SK-N-SH (cell line): ENCODE measurements around the gene AK5. TPM values are rescaled to one million over a fixed set of nuclear protein-coding genes. Genes with fewer than 3 reads are reported as not detected.

Experiments
- CTCF ChIA-PET: fragments of 300-600, 350-600 bp; formaldehyde crosslinking; extraction: SDS; loops from one replicate; lab custom pipeline; 2021; lab: Yijun Ruan, JAX
- POLR2A ChIA-PET: fragments of 350-600 bp; sonication (Branson Sonifier 250); formaldehyde crosslinking; extraction: SDS; loops from one replicate; lab custom pipeline; 2020; ENCODE audit warnings: antibody characterized with exemption, inconsistent platforms; lab: Yijun Ruan, JAX
- DNase-seq: peaks from one replicate; pipeline ENCODE4 v3.0.0; 2012
- H2AFZ ChIP-seq: fragments of 200-600 bp; sonication (generic); 2 replicates; pipeline ENCODE4 v1.8.1; 2016; ENCODE audit warnings: antibody characterized with exemption, mild to moderate bottlenecking, low read depth
- H3F3A ChIP-seq: fragments of 200-600 bp; sonication (generic); replicated peaks from 2 replicates; pipeline ENCODE3; 2016; ENCODE audit warnings: antibody characterized with exemption, mild to moderate bottlenecking; ENCODE audit not compliant: insufficient read depth
- H3K27ac ChIP-seq, 2 experiments: fragments of 200-500 bp in 1 of 2; fragments of 200-600 bp in 1 of 2; sonication (Bioruptor generic) in 1 of 2; sonication (generic), shearing (Covaris generic) in 1 of 2; 2 replicates each; pipeline versions ENCODE4 v1.5.1 to v1.6.1; 2014 to 2016; ENCODE audit warnings: low read depth in 2 of 2, inconsistent platforms in 1 of 2, low read length in 1 of 2, mild to moderate bottlenecking in 1 of 2, mixed read lengths in 1 of 2
- H3K27me3 ChIP-seq: fragments of 200-600 bp; sonication (generic), shearing (Covaris generic); 2 replicates; pipeline ENCODE4 v1.6.1; 2016; ENCODE audit warnings: mixed run types; ENCODE audit not compliant: insufficient read depth
- H3K36me3 ChIP-seq, 2 experiments: fragments of 200-500 bp in 1 of 2; fragments of 200-600 bp in 1 of 2; sonication (Bioruptor generic) in 1 of 2; sonication (generic) in 1 of 2; replicated peaks in 1 of 2; 2 replicates each; pipeline versions ENCODE3 to v1.5.1; 2014 to 2016; ENCODE audit warnings: low read length in 1 of 2, mild to moderate bottlenecking in 1 of 2; ENCODE audit not compliant: insufficient read depth in 2 of 2, control insufficient read depth in 1 of 2
- H3K4me1 ChIP-seq, 2 experiments: fragments of 200-500 bp in 1 of 2; fragments of 200-600 bp in 1 of 2; sonication (Bioruptor generic) in 1 of 2; sonication (generic), shearing (Covaris generic) in 1 of 2; 2 replicates each; pipeline versions ENCODE4 v1.5.1 to v1.6.1; 2014 to 2016; ENCODE audit warnings: low read depth in 1 of 2, low read length in 1 of 2, mixed run types in 1 of 2; ENCODE audit not compliant: insufficient read depth in 2 of 2, control insufficient read depth in 1 of 2
- H3K4me2 ChIP-seq: fragments of 200-600 bp; sonication (generic), shearing (Covaris generic); 2 replicates; pipeline ENCODE4 v1.6.1; 2017; ENCODE audit warnings: mixed run types
- H3K4me3 ChIP-seq, 2 experiments: fragments of 200-500 bp in 1 of 2; fragments of 200-600 bp in 1 of 2; sonication (Bioruptor generic) in 1 of 2; sonication (generic), shearing (Covaris generic) in 1 of 2; 2 replicates each; pipeline versions ENCODE4 v1.5.1 to v1.8.1; 2014 to 2016; ENCODE audit warnings: low read depth in 2 of 2, inconsistent platforms in 1 of 2, low read length in 1 of 2, mild to moderate bottlenecking in 1 of 2, mixed read lengths in 1 of 2, moderate library complexity in 1 of 2
- H3K79me2 ChIP-seq: fragments of 200-600 bp; sonication (generic); 2 replicates; pipeline ENCODE4 v1.8.1; 2017; ENCODE audit warnings: mild to moderate bottlenecking; ENCODE audit not compliant: insufficient read depth
- H3K9ac ChIP-seq: fragments of 200-600 bp; sonication (generic); 2 replicates; pipeline ENCODE4 v1.6.1; 2017; ENCODE audit warnings: mixed run types
- H3K9me2 ChIP-seq: fragments of 200-600 bp; sonication (generic); 2 replicates; pipeline ENCODE4 v1.6.1; 2017; ENCODE audit warnings: mixed run types
- H3K9me3 ChIP-seq: fragments of 200-600 bp; sonication (generic); 2 replicates; pipeline ENCODE4 v1.6.1; 2017; ENCODE audit warnings: mixed run types, mild to moderate bottlenecking, moderate library complexity
- H4K20me1 ChIP-seq: fragments of 200-600 bp; sonication (generic); 2 replicates; pipeline ENCODE4 v1.6.1; 2017; ENCODE audit warnings: mild to moderate bottlenecking, mixed run types; ENCODE audit not compliant: insufficient read depth
- EZH2phosphoT487 ChIP-seq: fragments of 200-600 bp; sonication (generic); IDR thresholded peaks from 2 replicates; pipeline ENCODE4 v1.6.1; 2017; ENCODE audit warnings: low read depth, mixed run types, mild to moderate bottlenecking, antibody characterized with exemption, moderate library complexity, borderline replicate concordance
- FOSL2 ChIP-seq: IDR thresholded peaks from 2 replicates; pipeline ENCODE4 v1.4.0; 2012; ENCODE audit warnings: low read depth, mild to moderate bottlenecking, moderate library complexity, borderline replicate concordance
- FOXM1 ChIP-seq: IDR thresholded peaks from 2 replicates; pipeline ENCODE4 v1.4.0; 2012; ENCODE audit warnings: low read depth, mild to moderate bottlenecking
- GABPA ChIP-seq: IDR thresholded peaks from 2 replicates; pipeline ENCODE4 v1.4.0; 2012; ENCODE audit warnings: low read depth, mild to moderate bottlenecking
- JUND ChIP-seq: IDR thresholded peaks from 2 replicates; pipeline ENCODE4 v1.4.0; 2012
- MAX ChIP-seq: IDR thresholded peaks from 2 replicates; pipeline ENCODE4 v1.4.0; 2012; ENCODE audit warnings: low read depth
- RAD21 ChIP-seq: IDR thresholded peaks from 2 replicates; pipeline ENCODE4 v1.6.1; 2012; ENCODE audit warnings: mild to moderate bottlenecking, low read length
- REST ChIP-seq: IDR thresholded peaks from 2 replicates; pipeline ENCODE4 v1.6.1; 2012; ENCODE audit warnings: mild to moderate bottlenecking, low read depth, low read length, moderate library complexity
- RFX5 ChIP-seq: IDR thresholded peaks from 2 replicates; pipeline ENCODE4 v1.6.1; 2012; ENCODE audit warnings: mild to moderate bottlenecking, improper control_type of control experiment, low read length
- SMC3 ChIP-seq: IDR thresholded peaks from 2 replicates; pipeline ENCODE4 v1.6.1; 2012; ENCODE audit warnings: low read depth, low read length, improper control_type of control experiment
- TAF1 ChIP-seq: IDR thresholded peaks from 2 replicates; pipeline ENCODE4 v1.6.1; 2012; ENCODE audit warnings: low read depth, mild to moderate bottlenecking, low read length, moderate library complexity, borderline replicate concordance
- TEAD4 ChIP-seq: IDR thresholded peaks from 2 replicates; pipeline ENCODE4 v1.4.0; 2012; ENCODE audit warnings: mild to moderate bottlenecking, borderline replicate concordance; ENCODE audit not compliant: insufficient read depth
- YY1 ChIP-seq: IDR thresholded peaks from 2 replicates; pipeline ENCODE4 v1.4.0; 2012; ENCODE audit warnings: low read depth, mild to moderate bottlenecking
- WGBS: methylation state at CpG from one replicate; pipeline ENCODE4 v1.1.6; 2017; ENCODE audit warnings: low lambda C conversion rate; 5-methylcytosine and 5-hydroxymethylcytosine counted together
- polyA plus RNA-seq, 3 experiments: library from polyadenylated mRNA; depleted of rRNA; stranded (reverse); fragments of >200 nt; gene quantifications; 2 replicates each; pipeline ENCODE4 v1.2.3, GENCODE V29; 2012
- TF ChIP-seq, protein P1 (sequence below): IDR thresholded peaks from 2 replicates; pipeline ENCODE4 v1.4.0; 2012; ENCODE audit warnings: low read depth, borderline replicate concordance
- TF ChIP-seq, protein P2 (sequence below): IDR thresholded peaks from 2 replicates; pipeline ENCODE4 v1.4.0; 2012; ENCODE audit warnings: low read depth, borderline replicate concordance

The AK5 gene
- polyA plus RNA-seq, 1 of the 3 experiments (the other 2 are of a cell fraction) = 22.9 TPM

DNA sequence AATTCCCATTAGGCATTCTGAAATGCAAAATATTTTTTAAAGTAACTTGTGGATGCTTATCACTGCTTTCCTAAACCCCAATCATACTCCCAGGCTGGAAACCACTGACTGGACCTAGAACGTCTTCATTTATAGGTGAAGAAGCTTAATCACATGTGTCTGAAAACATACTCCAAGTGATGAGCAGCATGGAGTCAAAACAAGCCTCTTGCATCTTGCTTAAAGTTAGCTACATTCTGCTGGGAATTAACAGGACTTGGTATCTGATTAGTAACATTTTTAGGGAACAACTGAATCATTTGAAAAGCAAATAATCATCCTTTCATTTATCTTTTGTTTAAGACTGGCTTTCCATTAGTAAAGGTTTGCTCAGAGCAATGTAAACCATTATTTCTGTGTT is 105.7 kb downstream of the AK5 start:
- H3K27me3 ChIP-seq = no peaks in the 10 kb centered on the region
- ChIA-PET POLR2A (no interaction called here), CTCF (interaction anchor here (0.6 to 1.2 kb wide), 2 partner anchors 9 to 12 kb away, joined by 3 to 4 read pairs; no protein-coding TSS in a partner anchor)
- H3K4me1 ChIP-seq = peaks cover 4% of the 10 kb centered on the region in 2 experiments; a peak in 3 of 4 replicates
- H3K4me3 ChIP-seq = no peak overlapping the region
- peaks cover 0 to 4% of the 10 kb centered on the region in 2 experiments for H3K36me3 ChIP-seq
- H2AFZ ChIP-seq = no peak overlapping the region
- no peaks in the 10 kb centered on the region for H4K20me1 ChIP-seq
- 100% methylated on average over 1 of the region's 1 CpG for WGBS
- no peaks in the 10 kb centered on the region for H3K9me3 ChIP-seq
- no peak overlapping the region for H3K27ac ChIP-seq
- no peak overlapping the region for H3K4me2 ChIP-seq
- no peak for TF ChIP-seq TAF1
- TF ChIP-seq YY1 = no peak
- no peak for TF ChIP-seq REST
- no peak for TF ChIP-seq MAX
- TF ChIP-seq SMC3 = no peak
- TF ChIP-seq EZH2phosphoT487 = no peak
- TF ChIP-seq JUND = no peak
- no peak for TF ChIP-seq RFX5
- TF ChIP-seq GABPA = no peak
- no peak for TF ChIP-seq FOSL2
- TF ChIP-seq, protein P1, sequence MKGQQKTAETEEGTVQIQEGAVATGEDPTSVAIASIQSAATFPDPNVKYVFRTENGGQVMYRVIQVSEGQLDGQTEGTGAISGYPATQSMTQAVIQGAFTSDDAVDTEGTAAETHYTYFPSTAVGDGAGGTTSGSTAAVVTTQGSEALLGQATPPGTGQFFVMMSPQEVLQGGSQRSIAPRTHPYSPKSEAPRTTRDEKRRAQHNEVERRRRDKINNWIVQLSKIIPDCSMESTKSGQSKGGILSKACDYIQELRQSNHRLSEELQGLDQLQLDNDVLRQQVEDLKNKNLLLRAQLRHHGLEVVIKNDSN = no peak
- no peak for TF ChIP-seq FOXM1
- TF ChIP-seq TEAD4 = no peak
- no peak for TF ChIP-seq RAD21
- TF ChIP-seq, protein P2, sequence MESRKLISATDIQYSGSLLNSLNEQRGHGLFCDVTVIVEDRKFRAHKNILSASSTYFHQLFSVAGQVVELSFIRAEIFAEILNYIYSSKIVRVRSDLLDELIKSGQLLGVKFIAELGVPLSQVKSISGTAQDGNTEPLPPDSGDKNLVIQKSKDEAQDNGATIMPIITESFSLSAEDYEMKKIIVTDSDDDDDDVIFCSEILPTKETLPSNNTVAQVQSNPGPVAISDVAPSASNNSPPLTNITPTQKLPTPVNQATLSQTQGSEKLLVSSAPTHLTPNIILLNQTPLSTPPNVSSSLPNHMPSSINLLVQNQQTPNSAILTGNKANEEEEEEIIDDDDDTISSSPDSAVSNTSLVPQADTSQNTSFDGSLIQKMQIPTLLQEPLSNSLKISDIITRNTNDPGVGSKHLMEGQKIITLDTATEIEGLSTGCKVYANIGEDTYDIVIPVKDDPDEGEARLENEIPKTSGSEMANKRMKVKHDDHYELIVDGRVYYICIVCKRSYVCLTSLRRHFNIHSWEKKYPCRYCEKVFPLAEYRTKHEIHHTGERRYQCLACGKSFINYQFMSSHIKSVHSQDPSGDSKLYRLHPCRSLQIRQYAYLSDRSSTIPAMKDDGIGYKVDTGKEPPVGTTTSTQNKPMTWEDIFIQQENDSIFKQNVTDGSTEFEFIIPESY = no peak
- H3K9me2 ChIP-seq = no peaks in the 10 kb centered on the region
- peaks cover 3% of the 10 kb centered on the region for H3F3A ChIP-seq
- no peak for DNase-seq
- no peak overlapping the region for H3K9ac ChIP-seq
- no peaks in the 10 kb centered on the region for H3K79me2 ChIP-seq
